ENCODE results near the gene LRFN2. TPM values are rescaled to one million over a fixed set of nuclear protein-coding genes. Genes with fewer than 3 reads are reported as not detected.

LRFN2 gene
- total RNA-seq, 1 experiment from 2014 or later, result not detected

- intact Hi-C loops (cut with micrococcal nuclease), result no loop called here
- no peak overlapping the region for H3K4me2 ChIP-seq (ENCODE audit: low read length)
- ChIA-PET POLR2A (ENCODE audit: unreplicated experiment) (no interaction called here), CTCF (no interaction called here)
- no peaks in the 10 kb centered on the region for H3K79me2 ChIP-seq (ENCODE audit: low read length)
- 0 out of 2 replicates have a peak, but pooled peaks cover 8% of the 10 kb centered on the region for H3K27me3 ChIP-seq (ENCODE audit: low read length)
- no peak overlapping the region for H3K4me3 ChIP-seq (ENCODE audit: low read length)
- ATAC-seq, result no peak
- no peak overlapping the region for H3K9ac ChIP-seq (ENCODE audit: low read length)
- TF ChIP-seq CTCF (conservative IDR thresholded peaks at IDR 0.05; ENCODE audit: low read depth, low read length) (no peak), EZH2 (IDR thresholded peaks at IDR 0.05; ENCODE audit: low read length, unreplicated experiment) (no peak), EZH2phosphoT487 (IDR thresholded peaks at IDR 0.05; ENCODE audit: borderline replicate concordance, low read length) (no peak)
- no peaks in the 10 kb centered on the region for H3K9me3 ChIP-seq (ENCODE audit: low read length)
- DNase-seq, result no peak
- no peaks in the 10 kb centered on the region for H3K9me2 ChIP-seq (replicated peaks; ENCODE audit: low read length)
- no peaks in the 10 kb centered on the region for H4K20me1 ChIP-seq (ENCODE audit: low read length)
- no peak overlapping the region for H2AFZ ChIP-seq (ENCODE audit: low read length)
- H3F3A ChIP-seq (ENCODE audit: low read length, unreplicated experiment), result no peaks in the 10 kb centered on the region
- no peak overlapping the region for H3K27ac ChIP-seq (ENCODE audit: low read length)
- BruUV-seq (replicated peaks), result no TSS peak
- no peaks in the 10 kb centered on the region for H3K36me3 ChIP-seq (ENCODE audit: low read depth, low read length)
- H3K4me1 ChIP-seq (ENCODE audit: insufficient read depth, low read length), result no peaks in the 10 kb centered on the region
Measured at GRCh38 chr6:40631744-40632143, 44.6 kb upstream of the LRFN2 start.

GRCh38 chr6:40630488-40630887 lies 43.3 kb upstream of the LRFN2 start:
- H2AFZ ChIP-seq (ENCODE audit: low read length), result no peak overlapping the region
- ATAC-seq (no peak), DNase-seq (no peak)
- TF ChIP-seq EZH2 (IDR thresholded peaks at IDR 0.05; ENCODE audit: low read length, unreplicated experiment), result no peak
- TF ChIP-seq EZH2phosphoT487 (IDR thresholded peaks at IDR 0.05; ENCODE audit: borderline replicate concordance, low read length), result no peak
- TF ChIP-seq CTCF (conservative IDR thresholded peaks at IDR 0.05; ENCODE audit: low read depth, low read length), result no peak
- H3K27ac ChIP-seq (ENCODE audit: low read length), result no peak overlapping the region
- no peaks in the 10 kb centered on the region for H3K9me3 ChIP-seq (ENCODE audit: low read length)
- H3K79me2 ChIP-seq (ENCODE audit: low read length), result no peaks in the 10 kb centered on the region
- H3K4me2 ChIP-seq (ENCODE audit: low read length), result no peak overlapping the region
- ChIA-PET CTCF (no interaction called here), POLR2A (ENCODE audit: unreplicated experiment) (no interaction called here)
- H3F3A ChIP-seq (ENCODE audit: low read length, unreplicated experiment), result no peaks in the 10 kb centered on the region
- BruUV-seq (replicated peaks), result no TSS peak
- no peak overlapping the region for H3K4me3 ChIP-seq (ENCODE audit: low read length)
- intact Hi-C loops (cut with micrococcal nuclease), result no loop called here
- no peaks in the 10 kb centered on the region for H3K36me3 ChIP-seq (ENCODE audit: low read depth, low read length)
- 0 out of 2 replicates have a peak, but pooled peaks cover 8% of the 10 kb centered on the region for H3K27me3 ChIP-seq (ENCODE audit: low read length)
- no peaks in the 10 kb centered on the region for H4K20me1 ChIP-seq (ENCODE audit: low read length)
- no peak overlapping the region for H3K9ac ChIP-seq (ENCODE audit: low read length)
- no peaks in the 10 kb centered on the region for H3K4me1 ChIP-seq (ENCODE audit: insufficient read depth, low read length)
- H3K9me2 ChIP-seq (replicated peaks; ENCODE audit: low read length), result no peaks in the 10 kb centered on the region

GRCh38 chr6:40630051-40630450 lies 42.9 kb upstream of the LRFN2 start:
- no peak overlapping the region for H3K4me2 ChIP-seq (ENCODE audit: low read length)
- no peak for DNase-seq
- TF ChIP-seq EZH2 (IDR thresholded peaks at IDR 0.05; ENCODE audit: low read length, unreplicated experiment) (no peak), CTCF (conservative IDR thresholded peaks at IDR 0.05; ENCODE audit: low read depth, low read length) (no peak), EZH2phosphoT487 (IDR thresholded peaks at IDR 0.05; ENCODE audit: borderline replicate concordance, low read length) (no peak)
- no peaks in the 10 kb centered on the region for H4K20me1 ChIP-seq (ENCODE audit: low read length)
- H3K27ac ChIP-seq (ENCODE audit: low read length), result no peak overlapping the region
- no peak overlapping the region for H3K9ac ChIP-seq (ENCODE audit: low read length)
- no peaks in the 10 kb centered on the region for H3F3A ChIP-seq (ENCODE audit: low read length, unreplicated experiment)
- intact Hi-C loops (cut with micrococcal nuclease), result no loop called here
- 0 out of 2 replicates have a peak, but pooled peaks cover 8% of the 10 kb centered on the region for H3K27me3 ChIP-seq (ENCODE audit: low read length)
- H3K79me2 ChIP-seq (ENCODE audit: low read length), result no peaks in the 10 kb centered on the region
- no peaks in the 10 kb centered on the region for H3K9me2 ChIP-seq (replicated peaks; ENCODE audit: low read length)
- H3K9me3 ChIP-seq (ENCODE audit: low read length), result no peaks in the 10 kb centered on the region
- ChIA-PET POLR2A (ENCODE audit: unreplicated experiment) (no interaction called here), CTCF (no interaction called here)
- no peaks in the 10 kb centered on the region for H3K36me3 ChIP-seq (ENCODE audit: low read depth, low read length)
- no peak for ATAC-seq
- no peak overlapping the region for H3K4me3 ChIP-seq (ENCODE audit: low read length)
- BruUV-seq (replicated peaks), result no TSS peak
- H2AFZ ChIP-seq (ENCODE audit: low read length), result no peak overlapping the region
- H3K4me1 ChIP-seq (ENCODE audit: insufficient read depth, low read length), result no peaks in the 10 kb centered on the region
